GM19438 (cell line): ENCODE measurements around the gene UBALD1.

ENCODE experiments used
- ATAC-seq: cut with Tn5 transposase; IDR thresholded peaks from one replicate; pipeline ENCODE4 v1.9.1; 2021; ENCODE audit warnings: low read depth; ENCODE audit not compliant: unreplicated experiment

Gene UBALD1

GRCh38 chr16:4570086-4570485 lies 44.6 kb downstream of the UBALD1 start:
- ATAC-seq: no peak

DNA sequence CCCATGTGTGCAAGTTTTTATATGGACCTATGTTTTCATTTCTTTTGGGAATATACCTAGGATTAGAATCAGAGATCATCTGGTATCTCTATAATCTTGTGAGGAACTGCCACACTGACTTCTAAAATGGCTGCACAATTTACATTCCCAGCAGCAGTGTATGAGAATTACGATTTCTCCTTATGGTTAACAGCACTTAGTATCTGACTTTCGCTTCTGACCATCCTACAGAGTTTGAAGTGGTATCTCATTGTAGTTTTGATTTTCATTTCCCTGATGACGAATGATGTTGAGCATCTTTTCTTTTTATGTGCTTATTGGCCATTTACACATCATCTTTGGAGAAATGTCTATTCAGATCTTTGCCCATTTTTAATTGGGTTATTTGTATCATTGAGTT lies 48.5 kb downstream of the UBALD1 start:
- no peak for ATAC-seq

DNA sequence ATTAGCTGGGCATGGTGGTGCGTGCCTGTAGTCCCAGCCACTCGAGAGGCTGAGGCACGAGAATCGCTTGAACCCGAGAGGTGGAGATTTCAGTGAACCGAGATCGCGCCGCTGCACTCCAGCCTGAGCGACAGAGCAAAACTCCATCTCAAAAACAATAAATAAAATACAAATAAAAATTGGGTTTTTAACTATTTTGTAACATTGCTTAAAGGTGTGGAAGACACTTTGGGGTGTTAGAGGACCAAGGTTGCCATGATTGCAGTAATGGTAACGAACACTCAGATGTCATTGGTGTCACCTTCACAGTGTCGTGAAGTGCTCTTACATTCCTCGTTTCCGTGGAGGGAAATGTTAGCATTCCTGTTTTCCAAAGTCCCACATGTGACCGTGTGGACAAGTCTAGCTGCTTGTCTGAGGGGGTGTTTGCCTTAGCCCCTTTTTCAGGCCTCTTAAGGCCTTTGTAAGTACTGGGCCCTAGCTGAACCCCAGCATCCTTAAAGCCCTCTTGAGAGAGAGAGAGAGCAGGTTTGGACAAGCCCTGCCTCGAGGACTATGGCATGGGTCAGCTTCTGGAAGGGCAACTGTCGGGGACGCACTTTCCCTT lies 49.9 kb downstream of the UBALD1 start:
- no peak for ATAC-seq

GRCh38 chr16:4561596-4561995 lies 53.1 kb downstream of the UBALD1 start:
- ATAC-seq: no peak
